Airway epithelial cell (primary cell): ENCODE measurements around the gene MRPL44. TPM values are rescaled to one million over a fixed set of nuclear protein-coding genes. Genes with fewer than 3 reads are reported as not detected.

Source experiments
- total RNA-seq: library from RNA; depleted of rRNA; stranded (reverse); fragments of >200 nt; gene quantifications from 2 replicates; pipeline ENCODE4 v1.2.3, GENCODE V29; 2015

The MRPL44 gene
- 39.1 and 42.9 TPM in 2 replicates for total RNA-seq

GRCh38 chr2:223957092-223957851, at the start of gene MRPL44:
Gene MRPL44 (plus strand): TSS chr2:223957463. CDS start chr2:223957473, 10 bp downstream.

GRCh38 chr2:223944703-223945531, 12.3 kb upstream of the MRPL44 start, which contains the start of gene WDFY1:
Gene WDFY1 (minus strand): TSS chr2:223945335. CDS start chr2:223945284, 51 bp downstream.

Other genes with a start within 250 kb of the MRPL44 start
- 49.8 and 75.5 TPM in 2 replicates for gene AP1S3, start 119.9 kb upstream of the MRPL44 start, total RNA-seq
- 37.0 and 54.9 TPM in 2 replicates for gene WDFY1, start 12.1 kb upstream of the MRPL44 start, total RNA-seq
- 53.9 and 59.4 TPM in 2 replicates for gene SERPINE2, start 81.8 kb downstream of the MRPL44 start, total RNA-seq